ENCODE results near the gene FSTL1.
A peak's percentile ranks its signal among the peaks of the same experiment; 100 is the strongest.

Gene FSTL1

DNA sequence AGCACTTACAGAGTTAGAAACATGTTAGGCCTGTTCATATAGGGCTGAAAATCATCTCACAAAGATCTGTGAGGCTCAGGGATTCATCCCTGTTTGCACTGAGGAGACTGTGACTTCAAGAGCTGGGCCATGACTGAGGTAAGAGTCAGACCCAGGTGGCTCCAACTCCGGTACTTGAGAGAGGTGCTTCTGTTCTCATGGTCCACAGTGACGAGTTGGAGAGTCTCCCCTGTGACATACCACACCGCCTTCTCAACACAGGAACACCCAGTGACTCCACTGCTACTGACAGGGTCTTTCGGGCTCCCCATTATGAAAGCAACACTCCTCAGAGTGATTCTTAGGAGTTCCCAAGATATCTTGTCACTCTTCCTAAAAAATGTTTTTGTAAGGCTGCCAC is 27.4 kb downstream of the FSTL1 start:
- intact Hi-C loops (cut with DNase I; ENCODE audit: low total_unique reads) = loop anchor here (5.0 kb wide), 1 partner anchor 134 kb away; no protein-coding TSS in a partner anchor
- no peaks in the 10 kb centered on the region for H3K27me3 ChIP-seq
- no peak overlapping the region for H3K4me3 ChIP-seq
- no peak for DNase-seq
- H3K36me3 ChIP-seq = no peaks in the 10 kb centered on the region
- H3K4me1 ChIP-seq = peaks cover 0 to 100% (median 90%) of the 10 kb centered on the region in 4 donors
- H3K9me3 ChIP-seq = no peaks in the 10 kb centered on the region
- no peak for TF ChIP-seq CTCF (IDR thresholded peaks at IDR 0.05)
- peak overlapping the region; percentile 74 to 95 for H3K27ac ChIP-seq

GRCh38 chr3:120421926-120422325 is 28.9 kb downstream of the FSTL1 start:
- H3K4me3 ChIP-seq = no peak overlapping the region
- intact Hi-C loops (cut with DNase I; ENCODE audit: low total_unique reads) = loop anchor here (5.0 kb wide), 1 partner anchor 135 kb away; no protein-coding TSS in a partner anchor
- H3K27ac ChIP-seq = peak overlapping the region; percentile 81 to 95
- DNase-seq = no peak
- no peak for TF ChIP-seq CTCF (IDR thresholded peaks at IDR 0.05)
- no peaks in the 10 kb centered on the region for H3K36me3 ChIP-seq
- no peaks in the 10 kb centered on the region for H3K27me3 ChIP-seq
- no peaks in the 10 kb centered on the region for H3K9me3 ChIP-seq
- peaks cover 0 to 98% (median 87%) of the 10 kb centered on the region in 4 donors for H3K4me1 ChIP-seq

GRCh38 chr3:120420928-120421551 is 29.8 kb downstream of the FSTL1 start:
- peak; percentile 39 to 47 for TF ChIP-seq CTCF (IDR thresholded peaks at IDR 0.05)
- intact Hi-C loops (cut with DNase I; ENCODE audit: low total_unique reads) = loop anchor here (5.0 kb wide), 1 partner anchor 136 kb away; no protein-coding TSS in a partner anchor
- Histone ChIP-seq H3K36me3 (no peaks in the 10 kb centered on the region), H3K4me1 (peaks cover 0 to 93% (median 80%) of the 10 kb centered on the region in 4 donors), H3K27ac (peak overlapping the region; percentile 81 to 95), H3K4me3 (no peak overlapping the region), H3K9me3 (no peaks in the 10 kb centered on the region), H3K27me3 (no peaks in the 10 kb centered on the region)
- peak in 1 of 2 donors; percentile 76 for DNase-seq

- no peaks in the 10 kb centered on the region for H3K27me3 ChIP-seq
- H3K36me3 ChIP-seq = no peaks in the 10 kb centered on the region
- no peak for DNase-seq
- no peaks in the 10 kb centered on the region for H3K9me3 ChIP-seq
- TF ChIP-seq CTCF (IDR thresholded peaks at IDR 0.05) = no peak
- no peak overlapping the region for H3K4me3 ChIP-seq
- H3K27ac ChIP-seq = peak overlapping the region; percentile 81 to 95
- intact Hi-C loops (cut with DNase I; ENCODE audit: low total_unique reads) = loop anchor here (5.0 kb wide), 1 partner anchor 137 kb away; no protein-coding TSS in a partner anchor
- peaks cover 0 to 86% (median 73%) of the 10 kb centered on the region in 4 donors for H3K4me1 ChIP-seq
Observed at GRCh38 chr3:120420360-120420759, 30.4 kb downstream of the FSTL1 start.

DNA sequence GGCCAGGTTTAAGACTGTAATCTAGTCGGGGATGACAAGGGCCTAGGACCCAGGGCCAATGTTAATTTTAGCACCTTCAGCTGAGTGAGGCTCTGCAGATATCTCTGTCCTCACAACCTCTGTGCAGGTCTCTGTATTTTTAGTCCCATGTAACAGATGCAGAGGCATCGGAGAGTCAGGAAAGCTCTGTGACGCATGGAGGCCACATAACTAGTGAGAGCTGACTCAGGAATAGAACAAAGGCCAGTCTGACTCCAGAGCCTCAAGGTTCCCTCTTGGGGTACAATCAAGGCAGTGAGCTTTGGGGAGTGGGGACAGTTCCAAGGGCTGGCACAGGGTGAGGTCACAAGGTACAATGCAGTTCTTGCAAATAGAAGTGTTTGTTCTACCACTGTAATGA is 31.0 kb downstream of the FSTL1 start:
- peaks cover 0 to 80% (median 67%) of the 10 kb centered on the region in 4 donors for H3K4me1 ChIP-seq
- H3K27ac ChIP-seq = peak overlapping the region; percentile 81 to 95
- H3K36me3 ChIP-seq = no peaks in the 10 kb centered on the region
- DNase-seq = no peak
- no peak for TF ChIP-seq CTCF (IDR thresholded peaks at IDR 0.05)
- H3K27me3 ChIP-seq = no peaks in the 10 kb centered on the region
- H3K4me3 ChIP-seq = no peak overlapping the region
- no peaks in the 10 kb centered on the region for H3K9me3 ChIP-seq
- intact Hi-C loops (cut with DNase I; ENCODE audit: low total_unique reads) = loop anchor here (5.0 kb wide), 4 partner anchors 72 to 527 kb away; partner anchors contain the start of gene LRRC58
